GM21723 (cell line): ENCODE measurements around the gene VKORC1L1.
"Not testable (repeated sequence)": the region's sequence is repeated elsewhere in the genome, so short reads cannot be mapped to it uniquely, and the experiment has no call there.

Source experiments
- ATAC-seq: cut with Tn5 transposase; IDR thresholded peaks from one replicate; pipeline ENCODE4 v1.9.1; 2021; ENCODE audit warnings: mild to moderate bottlenecking, moderate library complexity; ENCODE audit not compliant: unreplicated experiment

The VKORC1L1 gene

DNA sequence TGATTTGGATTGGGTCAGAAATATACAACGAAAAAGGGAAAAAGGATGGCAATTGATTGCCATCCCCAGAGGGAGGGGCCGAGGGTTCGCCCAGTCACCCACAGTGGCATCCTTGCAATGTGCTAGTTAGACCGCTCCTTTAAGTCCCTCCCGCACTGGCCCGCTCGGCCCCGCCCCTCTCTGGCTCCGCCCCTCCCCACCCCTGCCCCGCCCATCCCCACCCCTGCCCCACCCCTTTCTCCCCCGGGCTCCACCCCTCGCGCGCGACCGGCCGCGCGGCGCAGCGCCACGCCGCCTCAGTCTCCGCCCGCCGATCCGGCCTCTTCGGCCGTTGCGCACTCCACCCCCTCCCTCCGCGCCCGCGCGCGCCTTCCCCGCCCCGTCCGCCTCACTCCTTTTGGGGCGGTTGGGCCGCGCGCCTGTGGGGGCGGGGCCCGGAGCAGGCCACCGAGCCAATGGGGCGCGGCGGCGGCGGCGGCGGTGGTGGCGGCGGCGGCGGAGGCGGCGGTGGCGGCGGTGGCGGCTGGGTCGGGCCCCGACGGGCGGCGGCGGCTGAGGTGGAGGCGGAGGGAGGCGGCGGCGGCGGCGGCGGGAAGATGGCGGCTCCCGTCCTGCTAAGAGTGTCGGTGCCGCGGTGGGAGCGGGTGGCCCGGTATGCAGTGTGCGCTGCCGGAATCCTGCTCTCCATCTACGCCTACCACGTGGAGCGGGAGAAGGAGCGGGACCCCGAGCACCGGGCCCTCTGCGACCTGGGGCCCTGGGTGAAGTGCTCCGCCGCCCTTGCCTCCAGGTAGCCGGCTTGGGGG, at the start of gene VKORC1L1:
TSS of gene VKORC1L1 (plus strand) at position 299 of the 806 bp plus-strand sequence. CDS start at position 597, 298 bp downstream.
- peak; percentile 88 for ATAC-seq

DNA sequence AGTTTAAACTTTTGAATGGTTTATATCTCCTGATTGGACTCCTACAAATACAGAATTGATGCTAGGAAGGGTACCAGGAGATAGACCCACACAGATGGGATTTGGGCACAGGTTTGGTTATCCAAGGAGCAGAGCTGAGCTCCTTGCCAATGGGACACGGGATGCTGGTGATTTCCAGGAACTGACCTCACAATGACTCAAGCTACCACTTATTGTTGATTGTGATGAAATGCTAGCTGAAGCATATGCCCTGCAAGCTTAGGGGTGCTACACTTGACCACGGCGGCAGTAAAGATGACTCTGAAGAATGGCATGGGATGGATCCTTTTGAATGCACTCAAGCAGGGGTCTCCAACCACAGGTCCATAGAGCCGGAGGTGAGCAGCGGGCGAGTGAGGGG, 45.5 kb upstream of the VKORC1L1 start:
- no peak for ATAC-seq

DNA sequence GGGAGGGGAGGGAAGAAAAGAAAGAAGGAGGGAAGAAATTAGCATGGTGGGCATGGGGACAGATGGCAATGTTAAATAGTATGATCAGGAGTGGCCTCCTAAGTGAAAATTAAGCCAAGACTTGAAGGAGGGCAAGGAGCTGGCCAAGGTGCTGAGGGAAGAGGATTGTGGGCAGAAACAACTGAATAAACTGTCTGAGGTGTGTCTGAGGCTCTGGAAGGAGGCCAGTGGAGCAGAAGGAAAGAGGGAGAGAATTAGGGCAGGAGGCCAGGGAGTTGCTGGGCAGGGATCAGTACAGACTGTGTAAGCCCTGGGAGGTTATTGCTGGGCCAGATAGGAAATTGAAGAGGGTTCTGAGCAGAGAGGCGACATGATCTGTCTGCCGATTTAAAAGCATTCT, 40.6 kb upstream of the VKORC1L1 start:
- no peak for ATAC-seq

DNA sequence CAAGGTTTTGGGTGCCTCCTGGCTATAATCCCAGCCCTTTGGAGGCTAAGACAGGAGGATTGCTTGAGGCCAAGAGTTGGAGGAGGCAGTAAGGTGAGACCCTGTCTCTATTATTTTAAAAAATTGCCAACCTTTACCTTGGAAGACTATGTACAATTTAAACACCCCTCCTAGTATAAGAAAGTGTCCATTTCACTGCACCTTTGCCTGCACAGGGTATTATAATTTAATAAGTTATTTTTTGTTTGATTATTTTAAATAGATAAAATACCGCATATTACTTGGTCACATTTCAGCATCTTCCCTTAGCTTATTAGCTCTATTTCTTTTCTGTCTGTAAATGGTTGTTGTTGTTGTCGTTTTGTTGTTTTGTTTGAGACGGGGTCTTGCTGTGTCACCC, 36.2 kb upstream of the VKORC1L1 start:
- not testable (repeated sequence) for ATAC-seq

DNA sequence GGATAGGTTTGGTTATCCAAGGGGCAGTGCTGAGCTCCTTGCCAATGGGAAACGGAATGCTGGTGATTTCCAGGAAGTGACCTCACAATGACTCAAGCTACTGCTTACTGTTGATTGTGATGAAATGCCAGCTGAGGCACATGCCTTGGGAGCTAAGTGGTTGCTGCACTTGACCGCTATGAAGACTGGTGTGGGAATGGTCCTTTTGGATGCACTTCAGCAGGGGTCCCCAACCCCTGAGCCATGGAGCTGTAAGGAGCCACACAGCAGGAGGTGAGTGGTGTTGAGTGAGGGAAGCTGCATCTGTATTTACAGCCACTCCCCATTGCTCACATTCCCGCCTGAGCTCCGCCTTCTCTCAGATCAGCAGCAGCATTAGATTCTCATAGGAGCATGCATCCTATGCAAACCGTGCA, 35.3 kb upstream of the VKORC1L1 start:
- not testable (repeated sequence) for ATAC-seq

DNA sequence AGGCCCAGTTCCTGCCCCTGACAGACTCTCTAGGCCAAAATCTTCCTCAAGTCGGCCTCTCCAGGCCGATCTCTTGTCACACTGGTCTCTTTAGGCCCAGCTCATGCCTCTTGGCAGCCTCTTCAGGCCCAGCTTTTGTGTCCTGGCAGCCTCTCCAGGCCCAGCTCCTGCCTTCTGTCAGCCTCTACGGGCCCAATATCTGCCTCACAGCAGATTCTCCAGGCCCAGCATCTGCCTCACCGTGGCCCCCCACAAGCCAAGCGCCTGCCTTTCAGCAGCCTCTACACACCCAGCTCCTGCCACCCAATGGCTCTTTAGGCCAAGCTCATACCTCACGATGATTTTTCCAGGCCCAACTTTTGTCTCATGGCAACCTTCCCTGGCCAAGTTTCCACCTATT, 33.0 kb upstream of the VKORC1L1 start:
- no peak for ATAC-seq

DNA sequence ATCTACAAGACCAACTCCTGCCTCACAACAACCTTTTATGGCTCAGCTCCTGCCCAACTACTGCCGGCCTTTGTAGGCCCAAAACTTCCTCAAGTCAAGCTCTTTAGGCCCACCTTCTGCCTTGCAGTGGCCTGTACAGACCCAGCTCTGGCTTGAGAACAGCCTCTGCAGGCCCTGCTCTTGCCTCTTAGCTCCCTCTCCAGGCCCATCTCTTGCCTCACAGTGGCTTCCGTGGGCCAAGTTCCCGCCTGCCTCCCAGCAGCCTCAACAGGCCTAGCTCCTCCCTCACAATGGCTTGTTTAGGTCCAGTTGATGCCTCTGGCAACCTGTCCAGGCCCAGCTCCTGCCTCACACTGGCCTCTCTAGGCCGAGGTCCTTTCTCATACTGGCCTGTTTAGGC, 32.4 kb upstream of the VKORC1L1 start:
- ATAC-seq: no peak

DNA sequence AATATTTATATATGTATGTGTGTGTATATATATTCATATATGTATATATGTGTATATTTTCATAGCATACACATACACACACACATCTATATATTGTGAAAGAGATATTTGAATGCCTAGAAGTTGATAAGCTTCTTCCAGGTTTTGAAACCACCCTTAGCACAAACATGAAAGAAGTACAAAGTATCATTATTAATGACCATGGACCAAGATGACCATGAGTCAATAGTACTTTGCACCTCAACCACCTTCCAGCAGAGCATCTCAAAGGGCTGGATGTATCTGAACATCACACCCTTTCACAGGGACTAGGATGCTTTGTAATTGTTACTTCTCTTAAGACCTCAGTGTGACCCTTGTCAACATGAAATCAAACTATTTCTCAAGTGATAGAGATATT, 29.3 kb upstream of the VKORC1L1 start:
- ATAC-seq: not testable (repeated sequence)

DNA sequence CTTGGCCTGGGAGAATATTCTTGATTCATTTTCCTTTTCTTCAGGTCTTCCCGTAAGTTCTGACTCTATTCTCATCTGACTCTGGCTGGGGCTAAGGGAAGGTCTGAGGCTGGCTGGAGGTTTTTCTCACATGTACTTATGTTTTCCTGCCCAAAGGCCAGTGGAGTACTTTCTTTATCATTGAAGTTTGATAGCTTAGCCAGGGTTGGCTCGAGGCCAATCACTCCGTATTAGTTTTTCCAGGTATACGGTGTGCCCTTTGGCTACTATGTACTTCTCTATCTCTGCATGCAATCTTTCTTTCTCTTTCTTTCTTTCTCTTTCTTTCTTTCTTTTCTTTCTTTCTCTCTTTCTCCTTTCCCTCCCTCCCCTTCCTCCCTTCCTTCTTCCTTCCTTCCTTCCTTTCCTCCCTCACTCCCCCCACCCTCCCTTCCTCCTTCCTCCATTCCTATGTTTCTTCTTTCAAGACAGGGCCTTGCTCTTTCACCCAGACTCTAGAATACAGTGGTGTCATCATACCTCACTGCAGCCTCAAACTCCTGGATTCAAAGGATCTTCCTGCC, 26.8 kb upstream of the VKORC1L1 start:
- no peak for ATAC-seq

DNA sequence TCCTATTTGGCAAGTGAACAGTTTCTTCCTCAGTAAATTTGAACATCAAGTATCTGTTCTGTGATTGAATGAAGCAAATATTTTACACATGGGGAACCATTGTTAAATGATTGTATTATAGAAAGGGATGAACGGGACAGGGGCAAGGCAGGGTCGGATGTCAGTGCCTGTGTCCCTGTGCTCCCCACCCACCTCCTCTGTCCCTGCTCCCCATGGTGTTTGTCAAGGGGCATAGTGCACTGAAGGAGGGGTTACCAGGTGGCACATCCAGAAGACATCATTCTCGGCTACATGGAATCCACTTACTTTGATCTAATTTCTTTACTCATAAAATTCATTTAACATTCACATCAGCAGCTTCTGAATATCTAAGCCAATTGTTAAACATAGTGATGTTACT, 19.4 kb upstream of the VKORC1L1 start:
- not testable (repeated sequence) for ATAC-seq

DNA sequence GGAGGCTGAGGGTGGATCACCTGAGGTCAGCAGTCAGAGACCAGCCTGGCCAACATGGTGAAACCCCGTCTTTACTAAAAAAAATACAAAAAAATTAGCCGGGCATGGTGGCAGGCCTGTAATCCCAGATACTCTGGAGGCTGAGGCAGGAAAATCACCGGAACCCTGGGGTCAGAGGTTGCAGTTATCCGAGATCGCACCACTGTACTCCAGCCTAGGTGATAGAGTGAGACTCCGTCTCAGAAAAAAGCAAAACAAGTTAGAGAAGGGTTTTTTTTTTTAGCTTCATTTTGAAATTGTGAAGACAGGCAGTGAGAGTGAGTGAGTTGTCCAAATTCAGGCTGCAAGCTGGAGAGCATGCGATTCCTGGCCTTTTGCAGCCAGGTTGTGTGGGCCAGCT, 19.0 kb upstream of the VKORC1L1 start:
- ATAC-seq: not testable (repeated sequence)

DNA sequence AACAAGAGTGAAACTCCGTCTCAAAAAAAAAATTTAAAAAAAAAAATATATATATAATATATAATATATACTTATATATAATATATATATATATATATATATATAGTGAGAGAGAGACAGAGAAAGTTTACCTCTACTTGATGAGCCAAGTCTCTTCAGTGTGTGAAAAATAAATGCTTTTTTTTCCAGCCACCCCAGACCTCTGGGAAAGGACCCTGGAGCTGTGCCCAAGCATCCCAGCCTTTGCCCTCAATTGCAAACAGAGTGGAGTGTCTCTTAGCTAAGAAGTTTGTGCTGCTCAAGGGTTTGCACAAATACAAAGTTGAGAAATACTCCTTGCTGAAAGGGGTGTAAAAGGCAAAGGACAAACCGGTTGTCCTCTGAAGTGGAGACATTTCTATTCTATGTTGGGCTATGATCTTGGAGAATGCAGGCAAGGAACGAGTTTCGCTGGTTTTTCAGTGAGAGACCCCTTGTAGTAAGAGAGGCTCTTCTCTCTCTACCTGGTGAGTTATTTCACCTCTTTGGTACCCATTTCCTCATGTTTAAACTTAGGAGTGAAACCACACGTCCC, 15.5 kb upstream of the VKORC1L1 start:
- not testable (repeated sequence) for ATAC-seq

DNA sequence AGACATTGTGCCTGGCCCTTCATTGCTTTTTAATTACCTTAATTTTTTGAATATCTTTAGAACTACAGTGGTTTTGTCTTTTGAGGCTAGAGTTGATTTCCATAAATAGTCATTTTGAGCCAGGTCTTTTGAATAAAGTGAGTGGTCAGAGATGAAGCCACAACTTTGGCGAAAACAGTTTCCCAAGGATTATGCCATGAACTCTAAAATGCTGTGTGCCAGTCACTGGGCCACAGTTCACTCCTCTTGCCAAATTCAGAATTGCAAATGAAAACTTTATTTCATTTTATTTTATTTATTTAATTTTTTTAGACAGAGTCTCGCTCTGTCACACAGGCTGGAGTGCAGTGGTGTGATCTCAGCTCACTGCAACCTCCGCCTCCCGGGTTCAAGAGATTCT, 14.2 kb upstream of the VKORC1L1 start:
- not testable (repeated sequence) for ATAC-seq

DNA sequence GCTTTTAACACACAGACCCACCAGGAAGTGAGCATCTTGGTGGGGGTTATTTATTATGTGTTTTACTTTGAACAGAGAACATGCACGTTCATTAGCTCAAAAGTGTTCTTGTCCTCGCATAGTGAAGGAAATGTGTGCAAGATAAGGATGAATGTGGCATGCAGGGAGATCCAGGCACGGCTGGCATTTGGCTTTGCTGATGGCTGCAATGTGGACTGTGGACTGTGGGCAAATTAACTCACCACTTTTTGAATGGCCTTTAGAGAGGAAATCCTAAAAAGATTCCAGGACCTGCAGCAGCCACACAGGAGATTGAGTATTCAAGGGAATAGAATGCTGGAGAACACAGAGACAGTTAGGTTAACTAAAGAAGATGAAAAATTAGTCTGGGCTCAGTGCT, 6.6 kb upstream of the VKORC1L1 start:
- ATAC-seq: not testable (repeated sequence)

DNA sequence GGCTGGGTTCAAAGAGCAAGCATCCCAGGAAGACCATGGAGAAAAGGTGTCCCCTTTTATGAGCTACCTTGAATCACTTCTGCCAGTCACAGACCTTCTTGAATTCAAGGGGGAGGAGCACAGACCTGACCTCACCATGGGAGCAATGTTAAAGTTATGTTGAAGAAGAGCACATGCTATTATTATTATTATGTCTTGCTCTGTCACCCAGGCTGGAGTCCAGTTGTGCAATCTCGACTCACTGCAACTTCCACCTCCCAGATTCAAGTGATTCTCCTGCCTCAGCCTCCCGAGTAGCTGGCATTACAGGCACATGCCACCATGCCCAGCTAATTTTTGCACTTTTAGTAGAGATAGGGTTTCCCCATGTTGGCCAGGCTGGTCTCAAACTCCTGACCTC, 5.2 kb upstream of the VKORC1L1 start:
- not testable (repeated sequence) for ATAC-seq

DNA sequence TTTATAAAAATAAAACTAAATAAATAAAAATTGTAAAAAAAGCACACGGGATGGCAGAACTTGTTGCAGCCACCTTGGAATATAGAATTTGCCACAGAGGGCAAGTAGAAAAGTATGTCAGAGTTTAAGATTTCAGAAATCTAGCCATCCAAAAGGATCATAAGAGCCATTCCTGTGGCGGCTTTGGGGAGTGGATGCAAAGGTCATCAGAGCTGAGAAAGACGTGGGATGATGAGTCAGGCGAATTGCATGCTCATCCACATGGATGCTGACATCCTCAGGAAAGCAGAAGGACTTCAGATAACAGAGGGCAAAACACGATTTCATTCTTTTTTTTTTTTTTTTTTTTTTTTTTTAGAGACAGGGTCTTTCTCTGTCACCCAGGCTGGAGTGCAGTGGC, 3.6 kb upstream of the VKORC1L1 start:
- not testable (repeated sequence) for ATAC-seq

DNA sequence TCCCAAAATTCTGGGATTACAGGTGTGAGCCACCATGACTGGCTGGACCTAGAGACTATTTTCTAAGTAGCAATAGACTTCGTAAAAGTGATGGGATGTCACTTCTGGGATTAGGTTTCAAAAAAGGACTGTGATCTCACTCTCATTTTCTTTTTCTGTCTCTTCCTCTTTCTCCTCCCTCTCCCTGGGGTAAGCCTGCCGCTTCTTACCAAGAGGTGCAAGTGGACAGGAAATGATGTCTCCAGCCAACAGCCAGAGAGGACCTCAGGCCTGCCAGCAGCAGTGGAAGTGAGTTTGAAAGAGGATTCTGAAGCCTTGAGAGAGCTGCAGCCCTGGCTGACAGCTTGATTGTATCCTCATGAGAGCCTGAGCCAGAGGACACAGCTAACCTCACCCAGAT, 1.4 kb upstream of the VKORC1L1 start:
- ATAC-seq: not testable (repeated sequence)

DNA sequence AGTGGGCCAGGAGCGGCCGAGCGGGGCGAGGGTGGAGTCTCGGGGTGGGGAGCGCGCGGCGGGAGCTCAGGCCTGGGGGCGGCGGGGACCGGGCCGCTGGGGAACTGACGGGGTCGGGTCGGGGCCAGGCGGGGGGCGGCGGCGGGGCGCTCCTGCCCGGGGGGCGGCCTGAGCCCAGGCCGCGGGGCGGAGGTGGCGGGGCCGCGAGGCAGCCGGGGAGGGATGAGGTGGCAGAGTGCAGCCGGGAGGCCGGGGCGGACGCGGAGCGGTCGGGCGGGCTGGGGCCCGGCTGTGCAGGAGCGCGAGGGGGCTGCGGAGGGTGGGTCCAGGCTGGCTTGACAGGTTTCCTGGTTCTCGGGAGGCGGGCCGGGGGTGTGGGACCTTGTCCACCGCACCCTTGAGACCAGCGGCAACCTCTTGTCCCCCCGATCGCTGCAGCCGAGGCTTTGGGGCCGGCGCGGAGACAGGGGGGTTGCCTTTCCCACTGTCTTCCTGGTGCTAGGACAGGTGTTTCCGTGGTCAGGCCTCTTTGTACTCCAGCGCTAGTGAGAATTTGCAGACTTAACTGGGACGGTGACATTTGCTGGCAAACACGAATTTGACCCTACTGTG, 814 bp downstream of the VKORC1L1 start:
- ATAC-seq: peak; percentile 42

DNA sequence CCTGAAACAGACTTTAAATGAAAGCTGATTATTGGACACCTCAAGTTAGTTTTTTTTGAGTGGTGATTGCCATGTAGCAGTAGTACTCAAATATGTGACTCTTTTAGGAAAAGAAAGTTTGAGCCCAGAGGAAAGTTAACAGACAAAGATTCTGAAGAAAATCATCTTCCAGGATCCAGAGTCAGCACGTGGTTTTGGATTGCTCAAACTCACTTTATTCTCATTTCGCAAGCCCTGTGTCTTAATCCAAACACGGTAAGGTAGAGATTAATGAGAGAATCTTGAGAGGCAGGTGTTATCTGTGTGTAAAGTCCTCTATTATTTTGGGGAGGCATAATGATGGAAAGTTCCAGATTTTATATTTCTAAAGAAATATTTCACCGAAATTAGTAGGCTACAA, 2.8 kb downstream of the VKORC1L1 start:
- not testable (repeated sequence) for ATAC-seq

DNA sequence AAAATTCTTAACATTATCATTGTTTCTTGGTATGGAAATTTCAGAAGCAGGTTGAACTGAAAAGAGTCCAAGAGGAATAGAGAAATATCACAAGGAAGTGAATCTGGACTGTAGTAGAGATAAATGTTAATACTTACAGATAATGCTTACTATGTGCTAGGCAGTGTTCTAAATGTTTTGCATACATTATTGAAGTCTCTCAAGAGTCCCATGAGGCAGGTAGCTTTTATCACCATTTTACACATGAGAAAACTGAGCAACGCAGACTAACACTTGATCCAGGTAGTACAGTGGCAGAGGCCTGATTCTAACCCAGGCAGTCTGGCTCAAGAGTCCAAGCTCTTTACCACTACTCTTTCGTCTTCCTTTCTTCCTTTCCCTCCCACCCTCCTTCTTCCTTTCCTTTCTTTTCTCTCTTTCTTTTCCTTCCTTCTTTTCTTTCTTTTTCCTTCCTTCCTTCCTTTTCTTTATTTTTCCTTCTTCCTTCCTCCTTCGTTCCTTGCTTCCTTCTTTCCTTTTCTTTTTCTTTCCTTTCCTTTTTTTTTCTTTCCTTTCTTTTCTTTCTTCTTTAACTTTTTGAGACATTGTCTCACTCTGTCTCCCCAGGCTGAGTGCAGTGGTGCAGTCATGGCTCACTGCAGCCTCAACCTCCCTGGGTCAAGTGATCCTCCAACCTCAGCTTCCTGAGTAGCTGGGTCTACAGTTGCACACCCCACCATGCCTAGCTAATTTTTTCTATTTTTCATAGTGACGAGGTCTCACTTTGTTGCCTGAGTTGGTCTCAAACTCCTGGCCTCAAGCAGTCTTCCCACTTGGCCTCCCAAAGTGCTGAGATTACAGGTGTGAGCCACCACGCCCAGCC, 6.6 kb downstream of the VKORC1L1 start:
- ATAC-seq: peak; percentile 42

DNA sequence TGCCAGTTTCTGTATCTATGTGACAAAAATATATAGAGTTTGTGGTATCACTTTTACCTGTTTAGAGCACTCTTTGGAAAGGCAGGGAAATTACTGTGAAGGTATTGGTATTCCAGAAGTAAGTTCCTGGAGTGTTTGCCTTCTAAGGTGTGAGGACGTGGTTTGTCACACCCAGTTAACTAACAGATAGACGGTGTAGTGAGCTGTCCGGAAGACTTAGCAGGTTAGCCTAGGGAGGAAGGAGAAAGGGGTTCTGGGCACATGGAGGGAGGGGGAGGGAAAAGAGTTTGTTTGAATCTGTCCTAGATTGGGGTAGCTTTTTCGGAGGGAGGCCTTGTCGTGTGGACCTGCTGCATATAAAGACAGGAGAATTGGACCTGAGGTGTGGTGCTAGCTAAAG, 7.4 kb downstream of the VKORC1L1 start:
- not testable (repeated sequence) for ATAC-seq
